ENCODE data around the gene RANBP3.

The RANBP3 gene

DNA sequence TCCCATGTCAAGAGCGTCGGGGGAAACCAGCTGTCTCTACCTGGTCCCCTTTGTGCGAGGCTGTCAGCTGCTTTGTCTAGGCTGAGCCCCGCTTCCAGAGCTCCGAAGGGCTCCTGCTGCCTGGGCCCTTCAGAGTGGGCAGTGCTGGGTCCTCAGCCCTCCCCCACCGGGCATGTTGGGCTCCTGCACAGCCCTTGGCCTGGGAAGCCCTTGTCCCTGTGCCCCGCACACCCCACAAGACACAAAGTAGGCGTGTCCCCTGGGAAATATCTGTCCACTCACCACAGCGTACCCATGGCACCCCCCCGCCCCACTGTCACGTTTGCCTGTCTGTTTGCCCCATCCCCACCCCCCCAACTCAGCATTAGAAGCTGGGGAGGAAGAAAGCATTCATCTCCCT lies 39.6 kb upstream of the RANBP3 start:
- no peak for DNase-seq
- Histone ChIP-seq H4K20me1 (ENCODE audit: insufficient read depth, low read length) (no peaks in the 10 kb centered on the region), H3K79me2 (ENCODE audit: low read length) (no peaks in the 10 kb centered on the region), H3K27ac (ENCODE audit: low read length) (no peak overlapping the region), H3K4me2 (ENCODE audit: low read depth, low read length) (no peak overlapping the region), H3K36me3 (replicated peaks; ENCODE audit: insufficient read depth, low read length) (no peaks in the 10 kb centered on the region), H3K9me3 (replicated peaks; ENCODE audit: insufficient read depth, low read length) (no peaks in the 10 kb centered on the region), H3K4me3 (ENCODE audit: low read length) (no peak overlapping the region), H3K9ac (ENCODE audit: low read length) (no peak overlapping the region), H3K4me1 (ENCODE audit: low read length) (no peaks in the 10 kb centered on the region), H3K27me3 (replicated peaks; ENCODE audit: insufficient read depth, low read length) (peaks cover 96% of the 10 kb centered on the region), H3F3A (ENCODE audit: insufficient read depth, low read length) (no peaks in the 10 kb centered on the region), H3K9me2 (replicated peaks; ENCODE audit: insufficient read depth, low read length) (no peaks in the 10 kb centered on the region), H2AFZ (ENCODE audit: low read length) (no peak overlapping the region)
- TF ChIP-seq CTCF (IDR thresholded peaks at IDR 0.05; ENCODE audit: low read length) = no peak
- no peak for TF ChIP-seq EZH2phosphoT487 (IDR thresholded peaks at IDR 0.05; ENCODE audit: low read length)
- no peak for TF ChIP-seq EZH2 (optimal IDR thresholded peaks at IDR 0.05; ENCODE audit: low read depth, low read length)

DNA sequence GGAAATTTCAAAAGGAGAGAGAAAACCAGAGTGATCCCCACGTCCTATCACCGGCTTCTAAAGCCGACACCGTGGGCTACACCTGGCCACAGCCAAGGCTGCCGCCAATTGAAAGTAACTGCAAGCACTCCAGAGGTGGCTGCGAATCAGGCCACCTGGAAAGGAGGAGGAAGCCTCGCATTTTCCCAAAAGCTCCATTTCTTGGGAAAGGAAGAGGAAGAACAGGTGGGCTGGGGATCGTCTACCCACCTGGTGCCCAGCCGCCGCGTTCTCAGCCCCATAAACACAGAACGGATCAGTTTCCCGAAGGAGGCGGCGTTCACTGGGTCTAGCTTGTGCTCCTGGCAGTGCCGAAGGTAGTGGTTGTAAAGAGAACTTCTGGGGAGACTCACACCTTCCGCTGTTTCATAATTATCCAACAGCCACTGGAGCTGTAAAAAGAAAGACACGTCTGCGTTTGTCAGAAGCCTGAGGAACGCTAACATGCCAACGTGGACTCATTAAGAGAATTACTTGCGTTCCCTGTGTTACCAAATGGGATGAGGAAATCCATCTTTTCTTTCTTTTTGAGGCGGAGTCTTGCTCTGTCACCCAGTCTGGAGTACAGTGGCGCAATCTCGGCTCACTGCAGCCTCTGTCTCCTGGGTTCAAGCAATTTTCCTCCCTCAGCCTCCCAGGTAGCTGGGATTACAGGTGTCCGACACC lies 38.1 kb upstream of the RANBP3 start:
- Histone ChIP-seq H3K79me2 (ENCODE audit: low read length) (no peaks in the 10 kb centered on the region), H3K9me2 (replicated peaks; ENCODE audit: insufficient read depth, low read length) (no peaks in the 10 kb centered on the region), H3K27ac (ENCODE audit: low read length) (no peak overlapping the region), H3K4me3 (ENCODE audit: low read length) (no peak overlapping the region), H4K20me1 (ENCODE audit: insufficient read depth, low read length) (no peaks in the 10 kb centered on the region), H3K27me3 (replicated peaks; ENCODE audit: insufficient read depth, low read length) (peaks cover 96% of the 10 kb centered on the region), H3K4me2 (ENCODE audit: low read depth, low read length) (no peak overlapping the region), H3K9me3 (replicated peaks; ENCODE audit: insufficient read depth, low read length) (no peaks in the 10 kb centered on the region), H3F3A (ENCODE audit: insufficient read depth, low read length) (no peaks in the 10 kb centered on the region), H3K4me1 (ENCODE audit: low read length) (no peaks in the 10 kb centered on the region), H2AFZ (ENCODE audit: low read length) (no peak overlapping the region), H3K36me3 (replicated peaks; ENCODE audit: insufficient read depth, low read length) (no peaks in the 10 kb centered on the region), H3K9ac (ENCODE audit: low read length) (no peak overlapping the region)
- no peak for DNase-seq
- TF ChIP-seq EZH2 (optimal IDR thresholded peaks at IDR 0.05; ENCODE audit: low read depth, low read length) (no peak), EZH2phosphoT487 (IDR thresholded peaks at IDR 0.05; ENCODE audit: low read length) (no peak), CTCF (IDR thresholded peaks at IDR 0.05; ENCODE audit: low read length) (no peak)

DNA sequence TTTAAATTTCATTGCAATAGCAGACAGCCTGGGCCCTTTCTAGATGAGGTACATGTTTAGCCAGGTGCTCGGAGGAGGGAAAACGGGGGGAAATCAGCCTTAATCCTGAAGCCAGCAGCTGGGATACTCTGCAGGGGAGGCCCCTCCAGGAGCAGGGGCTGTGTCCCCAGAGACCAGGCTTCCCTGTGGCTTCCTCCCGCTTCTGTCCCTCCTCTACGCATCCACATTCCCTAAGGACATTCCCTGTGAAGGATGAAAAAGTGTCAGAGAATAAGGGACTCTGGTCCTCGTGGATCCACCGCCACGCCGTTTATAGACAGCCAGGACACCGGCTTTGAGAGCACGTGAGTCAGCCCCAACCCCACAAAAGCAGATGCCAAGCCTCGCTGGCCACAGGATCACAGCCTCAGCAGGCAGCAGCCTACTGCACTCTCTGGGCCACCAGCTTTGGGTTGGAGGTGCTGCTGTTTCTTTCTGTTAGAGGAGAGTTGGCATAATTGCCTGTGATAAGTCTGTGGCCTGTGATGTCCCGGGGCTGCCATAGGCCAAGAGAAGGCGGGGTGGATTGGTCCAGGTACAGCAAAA lies 36.7 kb upstream of the RANBP3 start:
- no peak for TF ChIP-seq CTCF (IDR thresholded peaks at IDR 0.05; ENCODE audit: low read length)
- no peak for TF ChIP-seq EZH2 (optimal IDR thresholded peaks at IDR 0.05; ENCODE audit: low read depth, low read length)
- no peak for TF ChIP-seq EZH2phosphoT487 (IDR thresholded peaks at IDR 0.05; ENCODE audit: low read length)
- Histone ChIP-seq H4K20me1 (ENCODE audit: insufficient read depth, low read length) (no peaks in the 10 kb centered on the region), H3K79me2 (ENCODE audit: low read length) (no peaks in the 10 kb centered on the region), H2AFZ (ENCODE audit: low read length) (no peak overlapping the region), H3K4me3 (ENCODE audit: low read length) (no peak overlapping the region), H3K4me1 (ENCODE audit: low read length) (no peaks in the 10 kb centered on the region), H3K4me2 (ENCODE audit: low read depth, low read length) (no peak overlapping the region), H3K27me3 (replicated peaks; ENCODE audit: insufficient read depth, low read length) (peaks cover 92% of the 10 kb centered on the region), H3K9ac (ENCODE audit: low read length) (no peak overlapping the region), H3K36me3 (replicated peaks; ENCODE audit: insufficient read depth, low read length) (no peaks in the 10 kb centered on the region), H3K9me2 (replicated peaks; ENCODE audit: insufficient read depth, low read length) (no peaks in the 10 kb centered on the region), H3K9me3 (replicated peaks; ENCODE audit: insufficient read depth, low read length) (no peaks in the 10 kb centered on the region), H3F3A (ENCODE audit: insufficient read depth, low read length) (no peaks in the 10 kb centered on the region), H3K27ac (ENCODE audit: low read length) (no peak overlapping the region)
- no peak for DNase-seq

All from MM.1S (cell line).